Lower leg skin (tissue), 3 donors: Measurements from ENCODE around the gene DBN1.

Experiments
- POLR2A ChIP-seq, 2 donors: fragments of 450-650 bp; IDR thresholded peaks; one replicate each; pipeline ENCODE4 v1.6.1; 2016 to 2017; ENCODE audit warnings: antibody characterized with exemption in 2 of 2, mild to moderate bottlenecking in 1 of 2, moderate library complexity in 1 of 2
- TF ChIP-seq, protein P1 (sequence below), 3 donors: fragments of 450-650 bp; IDR thresholded peaks; one replicate each; pipeline ENCODE4 v1.5.1; 2016; ENCODE audit warnings: antibody characterized with exemption in 3 of 3, mild to moderate bottlenecking in 3 of 3, moderate library complexity in 2 of 3

DNA sequence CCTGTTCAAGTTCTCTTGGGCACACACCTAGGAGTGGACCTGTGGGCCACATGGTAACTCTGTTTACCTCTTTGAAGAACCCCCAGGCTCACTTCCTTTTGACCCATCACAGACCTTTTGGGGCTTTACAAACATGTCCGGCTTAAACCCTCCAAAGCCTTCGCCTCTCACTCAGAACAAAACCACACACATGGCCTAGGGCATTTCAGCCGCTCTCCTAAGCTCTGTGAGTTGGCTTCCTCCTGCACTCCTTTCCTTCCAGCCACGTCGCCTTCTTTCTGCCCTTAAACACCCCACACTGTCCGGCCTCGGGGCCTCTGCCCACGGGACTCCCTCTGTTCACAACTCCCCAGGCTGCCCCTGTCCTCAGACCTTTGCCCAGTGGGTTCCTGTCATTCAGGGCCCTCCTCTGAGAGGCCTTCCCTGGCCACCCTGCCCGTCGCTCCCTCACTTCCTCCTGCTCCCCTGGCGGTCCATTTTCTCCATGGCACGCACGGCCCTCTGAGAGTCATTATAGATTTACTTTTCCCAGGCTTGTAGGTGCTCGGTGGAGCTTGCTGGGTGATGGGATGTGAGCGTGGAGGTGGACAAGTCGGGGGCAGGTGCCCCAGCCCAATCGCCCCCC is 34.3 kb upstream of the DBN1 start:
- TF ChIP-seq, protein P1, sequence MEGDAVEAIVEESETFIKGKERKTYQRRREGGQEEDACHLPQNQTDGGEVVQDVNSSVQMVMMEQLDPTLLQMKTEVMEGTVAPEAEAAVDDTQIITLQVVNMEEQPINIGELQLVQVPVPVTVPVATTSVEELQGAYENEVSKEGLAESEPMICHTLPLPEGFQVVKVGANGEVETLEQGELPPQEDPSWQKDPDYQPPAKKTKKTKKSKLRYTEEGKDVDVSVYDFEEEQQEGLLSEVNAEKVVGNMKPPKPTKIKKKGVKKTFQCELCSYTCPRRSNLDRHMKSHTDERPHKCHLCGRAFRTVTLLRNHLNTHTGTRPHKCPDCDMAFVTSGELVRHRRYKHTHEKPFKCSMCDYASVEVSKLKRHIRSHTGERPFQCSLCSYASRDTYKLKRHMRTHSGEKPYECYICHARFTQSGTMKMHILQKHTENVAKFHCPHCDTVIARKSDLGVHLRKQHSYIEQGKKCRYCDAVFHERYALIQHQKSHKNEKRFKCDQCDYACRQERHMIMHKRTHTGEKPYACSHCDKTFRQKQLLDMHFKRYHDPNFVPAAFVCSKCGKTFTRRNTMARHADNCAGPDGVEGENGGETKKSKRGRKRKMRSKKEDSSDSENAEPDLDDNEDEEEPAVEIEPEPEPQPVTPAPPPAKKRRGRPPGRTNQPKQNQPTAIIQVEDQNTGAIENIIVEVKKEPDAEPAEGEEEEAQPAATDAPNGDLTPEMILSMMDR (IDR thresholded peaks at IDR 0.05): no peak
- no peak for TF ChIP-seq POLR2A (IDR thresholded peaks at IDR 0.05)
